Measurements from ENCODE around the gene RIMBP2.

RIMBP2 gene

GRCh38 chr12:130446846-130447654, 269.0 kb downstream of the RIMBP2 start:
- peak overlapping the region; percentile 46 for H3K9ac ChIP-seq (ENCODE audit: low read depth, low read length, poor library complexity)

GRCh38 chr12:130444986-130445385, 271.1 kb downstream of the RIMBP2 start:
- H3K36me3 ChIP-seq (replicated peaks in 1 of 2; ENCODE audit: control insufficient read depth in 2 of 2, insufficient read depth in 2 of 2, low read length in 2 of 2) = no peaks in the 10 kb centered on the region
- H3K4ac ChIP-seq (ENCODE audit: low read length) = no peak overlapping the region
- no peak overlapping the region for H2BK12ac ChIP-seq (ENCODE audit: low read length)
- H2BK120ac ChIP-seq (ENCODE audit: low read depth, low read length) = no peak overlapping the region
- H3K4me3 ChIP-seq (ENCODE audit: low read length in 2 of 2) = no peak overlapping the region
- no peak overlapping the region for H4K91ac ChIP-seq (ENCODE audit: low read depth, low read length, poor library complexity)
- no CpG with 5 or more reads among the region's 16 CpGs for WGBS, 2 donors (ENCODE audit: extremely low coverage in 2 of 2, insufficient read length in 2 of 2, insufficient replicate concordance in 1 of 2)
- no peak overlapping the region for H3K4me2 ChIP-seq (ENCODE audit: insufficient read depth, low read length, poor library complexity, severe bottlenecking)
- H3K9ac ChIP-seq (ENCODE audit: low read depth, low read length, poor library complexity) = no peak overlapping the region
- H3K23ac ChIP-seq (ENCODE audit: low read depth, low read length, poor library complexity) = no peak overlapping the region
- peaks cover 0 to 8% of the 10 kb centered on the region in 2 donors for H3K9me3 ChIP-seq (replicated peaks in 1 of 2; ENCODE audit: control insufficient read depth in 2 of 2, insufficient read depth in 1 of 2, low read depth in 1 of 2, low read length in 2 of 2)
- no peak overlapping the region for H2AFZ ChIP-seq (ENCODE audit: low read length)
- no peak overlapping the region for H2BK15ac ChIP-seq (ENCODE audit: low read length)
- no peaks in the 10 kb centered on the region for H3K4me1 ChIP-seq (ENCODE audit: control insufficient read depth in 2 of 2, insufficient read depth in 1 of 2, low read depth in 1 of 2, low read length in 2 of 2)
- H4K8ac ChIP-seq (ENCODE audit: low read depth, low read length) = no peak overlapping the region
- H2AK5ac ChIP-seq (ENCODE audit: low read depth, low read length) = no peak overlapping the region
- DNase-seq (ENCODE audit: low spot score) = no peak
- H3K27me3 ChIP-seq (ENCODE audit: control insufficient read depth in 3 of 3, insufficient read depth in 3 of 3, low read depth in 1 of 3, low read length in 3 of 3) = no peaks in the 10 kb centered on the region
- no peak overlapping the region for H3K27ac ChIP-seq (replicated peaks; ENCODE audit: low read length)
- no peaks in the 10 kb centered on the region for H3K79me1 ChIP-seq (ENCODE audit: low read depth, low read length)
- no peak overlapping the region for H3K18ac ChIP-seq (ENCODE audit: low read length)
- no peak overlapping the region for H2BK5ac ChIP-seq (ENCODE audit: low read length)
- H3K14ac ChIP-seq (ENCODE audit: low read length) = no peak overlapping the region

More at GRCh38 chr12:130446846-130447654, 269.0 kb downstream of the RIMBP2 start:
- WGBS, 2 donors (ENCODE audit: extremely low coverage in 2 of 2, insufficient read length in 2 of 2, insufficient replicate concordance in 1 of 2) = no CpG with 5 or more reads among the region's 32 CpGs
- DNase-seq (ENCODE audit: low spot score) = no peak
- Histone ChIP-seq H3K18ac (ENCODE audit: low read length) (peak overlapping the region; percentile 77), H3K27ac (replicated peaks; ENCODE audit: low read length) (no peak overlapping the region), H2AFZ (ENCODE audit: low read length) (no peak overlapping the region), H3K4me1 (ENCODE audit: control insufficient read depth in 2 of 2, insufficient read depth in 1 of 2, low read depth in 1 of 2, low read length in 2 of 2) (no peaks in the 10 kb centered on the region), H3K4me3 (ENCODE audit: low read length in 2 of 2) (no peak overlapping the region), H3K9me3 (replicated peaks in 1 of 2; ENCODE audit: control insufficient read depth in 2 of 2, insufficient read depth in 1 of 2, low read depth in 1 of 2, low read length in 2 of 2) (peaks cover 0 to under 1% of the 10 kb centered on the region in 2 donors), H3K14ac (ENCODE audit: low read length) (no peak overlapping the region), H2AK5ac (ENCODE audit: low read depth, low read length) (peak overlapping the region; percentile 19), H2BK120ac (ENCODE audit: low read depth, low read length) (no peak overlapping the region), H3K79me1 (ENCODE audit: low read depth, low read length) (no peaks in the 10 kb centered on the region), H2BK5ac (ENCODE audit: low read length) (no peak overlapping the region), H3K27me3 (ENCODE audit: control insufficient read depth in 3 of 3, insufficient read depth in 3 of 3, low read depth in 1 of 3, low read length in 3 of 3) (no peaks in the 10 kb centered on the region), H2BK12ac (ENCODE audit: low read length) (no peak overlapping the region), H3K4ac (ENCODE audit: low read length) (no peak overlapping the region), H3K23ac (ENCODE audit: low read depth, low read length, poor library complexity) (peak overlapping the region; percentile 49), H4K8ac (ENCODE audit: low read depth, low read length) (no peak overlapping the region), H3K4me2 (ENCODE audit: insufficient read depth, low read length, poor library complexity, severe bottlenecking) (no peak overlapping the region), H4K91ac (ENCODE audit: low read depth, low read length, poor library complexity) (no peak overlapping the region), H3K36me3 (replicated peaks in 1 of 2; ENCODE audit: control insufficient read depth in 2 of 2, insufficient read depth in 2 of 2, low read length in 2 of 2) (no peaks in the 10 kb centered on the region), H2BK15ac (ENCODE audit: low read length) (no peak overlapping the region)

DNA sequence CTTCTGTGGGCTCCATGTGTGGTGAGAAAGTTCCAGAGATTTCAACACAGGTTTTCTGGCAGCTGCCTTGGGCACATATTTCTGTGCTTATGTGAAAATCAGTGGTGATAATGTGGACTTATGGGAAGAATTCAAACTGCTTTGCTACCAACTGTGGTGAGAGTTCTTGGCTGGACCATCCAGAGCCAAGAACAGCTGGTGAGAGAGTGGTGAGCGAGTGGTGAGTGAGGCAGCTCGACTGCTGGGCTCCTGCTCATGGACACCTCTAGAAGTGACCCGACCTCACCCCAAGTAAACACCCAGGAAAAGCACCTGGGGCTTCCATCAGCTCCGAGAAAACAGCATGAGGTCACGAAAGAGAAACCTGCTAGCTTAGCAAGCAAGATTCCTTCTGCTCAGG, 272.0 kb downstream of the RIMBP2 start:
- no peak for DNase-seq (ENCODE audit: low spot score)
- Histone ChIP-seq H3K9me3 (replicated peaks in 1 of 2; ENCODE audit: control insufficient read depth in 2 of 2, insufficient read depth in 1 of 2, low read depth in 1 of 2, low read length in 2 of 2) (peaks cover 0 to 8% of the 10 kb centered on the region in 2 donors), H4K8ac (ENCODE audit: low read depth, low read length) (no peak overlapping the region), H2BK15ac (ENCODE audit: low read length) (no peak overlapping the region), H2BK120ac (ENCODE audit: low read depth, low read length) (no peak overlapping the region), H3K4me3 (ENCODE audit: low read length in 2 of 2) (no peak overlapping the region), H4K91ac (ENCODE audit: low read depth, low read length, poor library complexity) (no peak overlapping the region), H3K27ac (replicated peaks; ENCODE audit: low read length) (no peak overlapping the region), H2BK12ac (ENCODE audit: low read length) (no peak overlapping the region), H3K4me2 (ENCODE audit: insufficient read depth, low read length, poor library complexity, severe bottlenecking) (no peak overlapping the region), H2AK5ac (ENCODE audit: low read depth, low read length) (no peak overlapping the region), H3K79me1 (ENCODE audit: low read depth, low read length) (no peaks in the 10 kb centered on the region), H3K14ac (ENCODE audit: low read length) (no peak overlapping the region), H3K27me3 (ENCODE audit: control insufficient read depth in 3 of 3, insufficient read depth in 3 of 3, low read depth in 1 of 3, low read length in 3 of 3) (no peaks in the 10 kb centered on the region), H3K9ac (ENCODE audit: low read depth, low read length, poor library complexity) (no peak overlapping the region), H2BK5ac (ENCODE audit: low read length) (no peak overlapping the region), H3K23ac (ENCODE audit: low read depth, low read length, poor library complexity) (no peak overlapping the region), H3K36me3 (replicated peaks in 1 of 2; ENCODE audit: control insufficient read depth in 2 of 2, insufficient read depth in 2 of 2, low read length in 2 of 2) (no peaks in the 10 kb centered on the region), H2AFZ (ENCODE audit: low read length) (no peak overlapping the region), H3K4me1 (ENCODE audit: control insufficient read depth in 2 of 2, insufficient read depth in 1 of 2, low read depth in 1 of 2, low read length in 2 of 2) (no peaks in the 10 kb centered on the region), H3K4ac (ENCODE audit: low read length) (no peak overlapping the region), H3K18ac (ENCODE audit: low read length) (no peak overlapping the region)
- no CpG with 5 or more reads among the region's 5 CpGs for WGBS, 2 donors (ENCODE audit: extremely low coverage in 2 of 2, insufficient read length in 2 of 2, insufficient replicate concordance in 1 of 2)

- Histone ChIP-seq H3K79me1 (ENCODE audit: low read depth, low read length) (peaks cover 1% of the 10 kb centered on the region), H2BK5ac (ENCODE audit: low read length) (peak overlapping the region; percentile 34), H3K36me3 (replicated peaks in 1 of 2; ENCODE audit: control insufficient read depth in 2 of 2, insufficient read depth in 2 of 2, low read length in 2 of 2) (no peaks in the 10 kb centered on the region), H3K23ac (ENCODE audit: low read depth, low read length, poor library complexity) (no peak overlapping the region), H2BK12ac (ENCODE audit: low read length) (no peak overlapping the region), H3K27ac (replicated peaks; ENCODE audit: low read length) (no peak overlapping the region), H2AFZ (ENCODE audit: low read length) (no peak overlapping the region), H4K8ac (ENCODE audit: low read depth, low read length) (no peak overlapping the region), H2AK5ac (ENCODE audit: low read depth, low read length) (peak overlapping the region; percentile 44), H4K91ac (ENCODE audit: low read depth, low read length, poor library complexity) (no peak overlapping the region), H3K9ac (ENCODE audit: low read depth, low read length, poor library complexity) (no peak overlapping the region), H3K9me3 (replicated peaks in 1 of 2; ENCODE audit: control insufficient read depth in 2 of 2, insufficient read depth in 1 of 2, low read depth in 1 of 2, low read length in 2 of 2) (peaks cover 0 to 11% of the 10 kb centered on the region in 2 donors), H3K14ac (ENCODE audit: low read length) (no peak overlapping the region), H2BK120ac (ENCODE audit: low read depth, low read length) (no peak overlapping the region), H3K4me2 (ENCODE audit: insufficient read depth, low read length, poor library complexity, severe bottlenecking) (no peak overlapping the region), H3K18ac (ENCODE audit: low read length) (peak overlapping the region; percentile 69), H3K4me3 (ENCODE audit: low read length in 2 of 2) (no peak overlapping the region), H2BK15ac (ENCODE audit: low read length) (no peak overlapping the region), H3K4ac (ENCODE audit: low read length) (peak overlapping the region; percentile 42), H3K4me1 (ENCODE audit: control insufficient read depth in 2 of 2, insufficient read depth in 1 of 2, low read depth in 1 of 2, low read length in 2 of 2) (no peaks in the 10 kb centered on the region), H3K27me3 (ENCODE audit: control insufficient read depth in 3 of 3, insufficient read depth in 3 of 3, low read depth in 1 of 3, low read length in 3 of 3) (no peaks in the 10 kb centered on the region)
- no CpG with 5 or more reads among the region's 45 CpGs for WGBS, 2 donors (ENCODE audit: extremely low coverage in 2 of 2, insufficient read length in 2 of 2, insufficient replicate concordance in 1 of 2)
- DNase-seq (ENCODE audit: low spot score) = no peak
Observed at GRCh38 chr12:130441771-130442760, 274.0 kb downstream of the RIMBP2 start.

Data from neuronal stem cell (in vitro differentiated cells).